Measurements from ENCODE around the gene TSNAXIP1. TPM values are rescaled to one million over a fixed set of nuclear protein-coding genes. Genes with fewer than 3 reads are reported as not detected.
"Not testable (repeated sequence)": the region's sequence is repeated elsewhere in the genome, so short reads cannot be mapped to it uniquely, and the experiment has no call there.

TSNAXIP1 gene
- total RNA-seq, 1 donor from 2014 or later, result 2.1 TPM

- DNase-seq (ENCODE audit: low spot score) (peak; percentile 90), ATAC-seq (peak; percentile 95)
These were observed 51.0 kb downstream of the TSNAXIP1 start for GRCh38 chr16:67857547-67858233.

GRCh38 chr16:67858500-67858899 is 51.8 kb downstream of the TSNAXIP1 start:
- no peak for DNase-seq (ENCODE audit: low spot score)
- no peak for ATAC-seq

GRCh38 chr16:67860589-67861398 is 54.1 kb downstream of the TSNAXIP1 start:
- DNase-seq (ENCODE audit: low spot score), result no peak
- ATAC-seq, result no peak

GRCh38 chr16:67861877-67862276 is 55.2 kb downstream of the TSNAXIP1 start:
- ATAC-seq (no peak), DNase-seq (ENCODE audit: low spot score) (no peak)

- no peak for DNase-seq (ENCODE audit: low spot score)
- ATAC-seq, result no peak
These were observed 56.2 kb downstream of the TSNAXIP1 start for GRCh38 chr16:67862623-67863583.

GRCh38 chr16:67864044-67864443 is 57.4 kb downstream of the TSNAXIP1 start:
- not testable (repeated sequence) for DNase-seq (ENCODE audit: low spot score); ATAC-seq

GRCh38 chr16:67864594-67864993 is 57.9 kb downstream of the TSNAXIP1 start:
- no peak for DNase-seq (ENCODE audit: low spot score)

GRCh38 chr16:67865318-67865717 is 58.6 kb downstream of the TSNAXIP1 start:
- no peak for DNase-seq (ENCODE audit: low spot score)
- ATAC-seq, result peak; percentile 89

More at GRCh38 chr16:67864594-67864993, 57.9 kb downstream of the TSNAXIP1 start:
- ATAC-seq, result no peak

GRCh38 chr16:67868290-67868689 is 61.6 kb downstream of the TSNAXIP1 start:
- ATAC-seq (no peak), DNase-seq (ENCODE audit: low spot score) (no peak)

GRCh38 chr16:67869653-67870052 is 63.0 kb downstream of the TSNAXIP1 start:
- ATAC-seq (peak; percentile 17), DNase-seq (ENCODE audit: low spot score) (no peak)

GRCh38 chr16:67871256-67871655 is 64.6 kb downstream of the TSNAXIP1 start:
- ATAC-seq (no peak), DNase-seq (ENCODE audit: low spot score) (no peak)

GRCh38 chr16:67872131-67872630 is 65.5 kb downstream of the TSNAXIP1 start:
- DNase-seq (ENCODE audit: low spot score) (no peak), ATAC-seq (no peak)

GRCh38 chr16:67872631-67873434 is 66.1 kb downstream of the TSNAXIP1 start, which contains the start of gene EDC4:
TSS of gene EDC4 (plus strand) at chr16:67873052. CDS start at chr16:67873262, 210 bp downstream.
- DNase-seq (ENCODE audit: low spot score) (peak; percentile 88), ATAC-seq (peak; percentile 92)

- no peak for DNase-seq (ENCODE audit: low spot score)
- peak; percentile 11 for ATAC-seq
These were observed 67.0 kb downstream of the TSNAXIP1 start for GRCh38 chr16:67873435-67874370.

GRCh38 chr16:67874372-67874771 is 67.7 kb downstream of the TSNAXIP1 start:
- no peak for DNase-seq (ENCODE audit: low spot score)
- no peak for ATAC-seq

- ATAC-seq (no peak), DNase-seq (ENCODE audit: low spot score) (no peak)
These were observed 70.4 kb downstream of the TSNAXIP1 start for GRCh38 chr16:67877064-67877463.

Data from left lobe of liver (tissue), 2 donors.